Measurements from ENCODE around the gene USP31.

USP31 gene

DNA sequence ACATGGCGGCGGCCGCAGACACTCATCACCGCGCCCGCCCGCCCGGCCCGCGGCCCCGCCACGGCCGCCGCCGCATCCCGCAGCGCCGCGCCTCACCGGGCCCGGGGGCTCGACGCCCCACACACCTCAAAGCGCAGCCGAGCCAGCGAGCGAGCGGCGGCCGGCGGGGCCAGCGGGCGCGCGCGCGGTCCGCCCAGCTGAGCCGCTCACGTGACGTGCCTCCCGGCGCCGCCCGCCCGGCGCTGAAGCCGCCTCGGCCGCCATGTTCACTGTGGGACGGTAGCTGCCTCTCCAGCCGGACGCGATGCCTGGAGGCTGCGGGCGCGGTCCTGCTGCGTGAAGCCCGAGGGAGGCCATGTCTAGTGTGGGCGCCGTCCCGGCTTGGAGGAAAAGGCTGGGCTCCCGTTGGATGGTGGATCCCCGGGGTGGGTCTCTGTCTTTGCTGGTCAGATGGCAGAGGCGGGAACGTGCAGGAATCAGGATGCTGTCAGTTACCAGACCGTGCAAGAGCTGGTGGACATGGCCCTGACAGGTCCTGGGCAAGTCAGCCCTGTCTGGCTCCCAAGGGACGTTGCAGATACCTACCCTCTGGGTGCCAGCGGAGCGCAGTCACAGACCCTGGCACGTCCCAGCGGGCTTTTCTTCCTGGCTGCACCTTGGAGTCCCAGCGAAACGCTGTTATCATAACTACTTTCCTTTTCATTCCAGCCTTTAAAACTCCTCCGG, at the start of gene USP31:
Gene USP31, minus strand, starts transcription at position 186 of the 726 bp plus-strand sequence. Its CDS starts 182 bp downstream, at position 4.
- peak; percentile 89 for DNase-seq (ENCODE audit: low read depth in 2 of 2)

DNA sequence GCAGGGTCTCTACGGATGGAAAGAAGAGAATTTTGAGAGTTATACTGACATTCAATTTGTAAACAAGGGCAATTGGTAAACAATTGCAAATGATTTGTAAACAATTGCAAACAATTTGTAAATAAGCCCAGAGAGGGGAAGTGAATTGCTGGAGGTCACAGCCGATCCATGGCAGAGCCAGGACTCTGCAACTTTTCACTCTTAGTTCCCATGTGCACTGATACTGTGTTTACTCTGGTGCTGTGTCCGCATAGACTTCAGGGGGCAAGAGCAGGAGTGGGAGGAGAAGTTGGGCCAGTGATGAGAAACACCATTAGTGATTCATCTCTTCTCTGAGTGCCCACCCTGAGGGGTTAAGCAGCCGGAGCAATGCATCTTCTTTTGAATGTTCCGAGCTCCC, 47.3 kb upstream of the USP31 start:
- DNase-seq (ENCODE audit: low read depth in 2 of 2), result no peak

DNA sequence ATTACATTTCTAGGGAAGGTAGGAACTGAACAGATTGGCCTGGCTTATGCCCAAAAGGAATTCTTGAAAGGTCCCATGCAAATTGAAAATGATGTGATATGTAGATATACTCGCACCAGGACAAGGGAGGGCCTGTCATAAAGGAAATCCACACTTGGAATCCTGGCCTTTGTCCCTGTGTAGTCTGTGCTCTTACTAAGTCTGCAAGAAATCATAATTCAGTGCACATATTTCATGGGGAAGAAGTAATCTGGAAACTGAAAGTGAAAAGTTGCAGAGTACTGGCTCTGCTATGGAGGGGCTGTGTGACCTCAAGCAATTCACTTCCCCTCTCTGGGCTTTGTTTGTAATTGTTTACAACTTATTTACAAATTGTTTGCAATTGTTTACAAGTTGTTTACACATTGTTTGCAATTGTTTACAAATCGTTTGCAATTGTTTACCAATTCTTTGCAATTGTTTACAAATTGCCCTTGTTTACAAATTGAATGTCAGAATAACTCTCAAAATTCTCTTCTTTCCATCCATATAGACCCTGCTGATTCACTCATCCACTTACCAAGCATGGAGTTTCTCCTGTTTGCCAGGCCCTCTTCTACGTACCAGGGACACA, 46.2 kb upstream of the USP31 start:
- DNase-seq (ENCODE audit: low read depth in 2 of 2), result no peak

DNA sequence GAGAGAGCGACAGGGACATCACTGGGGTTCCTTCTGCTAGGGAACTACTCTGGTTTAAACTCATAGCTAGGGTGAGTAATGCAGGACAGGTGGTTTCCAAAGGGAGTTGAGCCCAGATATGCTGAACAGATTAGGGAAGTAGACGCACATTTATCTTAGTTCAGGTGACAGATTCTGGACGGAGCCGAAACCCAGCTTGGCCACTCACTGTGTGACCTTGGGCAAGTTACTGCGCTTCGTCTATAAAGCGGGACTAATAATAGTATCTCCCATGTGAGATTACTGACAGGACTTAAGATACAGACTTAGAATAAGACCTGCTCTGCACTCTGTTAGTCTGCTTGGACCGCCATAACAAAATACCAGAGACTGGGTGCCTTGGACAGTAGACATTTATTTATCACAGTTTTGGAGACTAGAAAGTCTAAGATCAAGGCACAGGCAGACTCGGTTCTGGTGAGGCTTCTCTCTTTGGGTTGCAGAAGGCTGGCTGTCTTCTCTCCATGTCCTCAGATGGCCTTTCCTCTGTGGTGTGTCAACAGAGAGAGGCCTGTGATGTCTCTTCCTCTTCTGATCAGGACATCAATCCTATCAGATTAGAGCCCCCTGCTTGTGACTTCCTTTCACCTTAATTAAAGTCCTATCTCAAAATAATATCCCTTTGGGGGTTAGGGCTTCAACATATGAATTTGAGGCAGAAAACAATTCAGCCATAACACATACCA, 45.4 kb upstream of the USP31 start:
- no peak for DNase-seq (ENCODE audit: low read depth in 2 of 2)

DNA sequence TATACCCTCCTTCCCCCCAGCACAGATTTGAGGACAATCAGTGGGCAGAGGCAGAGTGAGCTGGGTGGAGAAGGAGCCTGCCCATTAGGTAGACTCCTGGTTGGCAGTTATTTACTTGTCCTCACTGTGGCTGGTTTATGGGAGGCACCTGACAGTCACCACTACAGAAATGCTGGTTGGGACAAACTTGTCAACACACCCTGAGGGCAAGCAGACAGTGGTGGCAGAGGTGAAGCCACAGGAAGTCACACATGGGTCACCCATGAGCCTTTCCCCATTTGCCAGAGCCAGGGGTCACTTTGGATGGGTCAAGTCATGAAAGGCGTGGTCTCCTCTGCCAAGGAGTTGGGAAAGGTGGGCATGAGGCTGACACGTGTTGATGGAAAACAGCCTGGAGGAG, 39.7 kb upstream of the USP31 start:
- no peak for DNase-seq (ENCODE audit: low read depth in 2 of 2)

GRCh38 chr16:23187341-23187740, 38.1 kb upstream of the USP31 start:
- no peak for DNase-seq (ENCODE audit: low read depth in 2 of 2)

DNA sequence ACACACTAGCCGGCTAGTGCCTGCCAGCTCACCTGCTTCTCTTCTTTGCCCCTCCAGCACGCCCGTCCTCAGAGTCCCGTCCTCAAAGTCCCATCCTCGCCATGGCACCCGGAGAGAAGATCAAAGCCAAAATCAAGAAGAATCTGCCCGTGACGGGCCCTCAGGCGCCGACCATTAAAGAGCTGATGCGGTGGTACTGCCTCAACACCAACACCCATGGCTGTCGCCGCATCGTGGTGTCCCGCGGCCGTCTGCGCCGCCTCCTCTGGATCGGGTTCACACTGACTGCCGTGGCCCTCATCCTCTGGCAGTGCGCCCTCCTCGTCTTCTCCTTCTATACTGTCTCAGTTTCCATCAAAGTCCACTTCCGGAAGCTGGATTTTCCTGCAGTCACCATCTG, 36.9 kb upstream of the USP31 start:
- no peak for DNase-seq (ENCODE audit: low read depth in 2 of 2)

DNA sequence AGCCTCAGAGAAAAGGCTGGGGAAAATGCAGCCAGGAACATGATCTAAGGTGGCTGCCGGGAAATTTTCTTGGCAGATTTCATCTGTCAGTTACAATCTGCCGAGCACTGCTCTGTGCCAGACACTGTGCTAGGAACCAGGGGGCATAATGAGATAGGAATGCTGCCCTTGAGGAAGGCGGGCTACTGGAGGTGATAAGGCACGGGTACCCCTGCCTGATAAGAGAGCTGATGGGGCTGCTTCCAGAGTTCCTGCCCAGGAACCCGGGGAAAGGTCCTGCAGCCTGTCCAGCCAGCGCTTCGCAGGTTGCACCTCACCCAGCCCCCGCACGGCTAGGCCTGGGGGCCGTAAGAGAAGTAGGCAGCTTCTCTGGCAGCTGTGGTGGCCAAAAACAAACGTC, 36.4 kb upstream of the USP31 start:
- no peak for DNase-seq (ENCODE audit: low read depth in 2 of 2)

GRCh38 chr16:23183543-23183862, 34.3 kb upstream of the USP31 start:
- no peak for DNase-seq (ENCODE audit: low read depth in 2 of 2)

- DNase-seq (ENCODE audit: low read depth in 2 of 2), result no peak
These were observed 33.7 kb upstream of the USP31 start, which contains the start of gene SCNN1G for GRCh38 chr16:23182679-23183542. TSS of gene SCNN1G (plus strand) at chr16:23182745. CDS start at chr16:23186272, 3,527 bp downstream.

GRCh38 chr16:23182206-23182678, 33.0 kb upstream of the USP31 start:
- DNase-seq (ENCODE audit: low read depth in 2 of 2), result no peak

DNA sequence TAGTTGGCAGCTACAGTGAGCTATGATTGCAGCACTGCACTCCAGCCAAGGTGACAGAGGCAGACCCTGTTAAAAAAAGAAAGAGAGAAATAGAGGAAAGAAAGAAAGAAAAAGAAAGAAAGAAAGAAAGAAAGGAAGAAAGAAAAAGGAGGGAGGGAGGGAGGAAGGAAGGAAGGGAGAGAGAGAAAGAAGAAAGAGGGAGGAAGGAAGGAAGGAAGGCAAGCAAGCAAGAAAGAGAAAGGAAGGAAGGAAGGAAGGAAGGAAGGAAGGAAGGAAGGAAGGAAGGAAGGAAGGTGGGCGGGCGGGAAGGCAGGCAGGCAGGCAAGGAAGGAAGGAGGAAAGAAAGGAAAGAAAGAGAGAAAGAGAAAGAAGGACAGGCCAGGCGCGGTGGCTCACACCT, 32.3 kb upstream of the USP31 start:
- no peak for DNase-seq (ENCODE audit: low read depth in 2 of 2)

DNA sequence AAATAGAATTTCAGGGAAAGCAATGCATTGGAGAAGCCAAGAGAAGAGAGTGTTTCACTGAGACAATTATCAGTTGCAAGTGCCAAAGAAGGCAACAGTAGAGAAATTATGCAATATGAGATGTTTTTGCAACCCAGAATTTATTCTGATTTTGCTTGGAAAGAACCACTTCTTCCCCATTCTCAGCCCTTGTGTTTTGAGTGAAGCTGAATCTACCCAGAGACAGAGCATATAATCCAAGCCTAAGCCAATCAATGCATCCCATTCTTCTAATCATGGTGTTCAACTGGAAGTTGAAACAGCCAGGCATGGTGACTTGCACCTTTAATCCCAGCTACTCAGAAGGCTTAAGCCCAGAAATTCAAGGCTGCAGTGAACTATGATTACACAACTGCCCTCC, 26.4 kb upstream of the USP31 start:
- no peak for DNase-seq (ENCODE audit: low read depth in 2 of 2)

DNA sequence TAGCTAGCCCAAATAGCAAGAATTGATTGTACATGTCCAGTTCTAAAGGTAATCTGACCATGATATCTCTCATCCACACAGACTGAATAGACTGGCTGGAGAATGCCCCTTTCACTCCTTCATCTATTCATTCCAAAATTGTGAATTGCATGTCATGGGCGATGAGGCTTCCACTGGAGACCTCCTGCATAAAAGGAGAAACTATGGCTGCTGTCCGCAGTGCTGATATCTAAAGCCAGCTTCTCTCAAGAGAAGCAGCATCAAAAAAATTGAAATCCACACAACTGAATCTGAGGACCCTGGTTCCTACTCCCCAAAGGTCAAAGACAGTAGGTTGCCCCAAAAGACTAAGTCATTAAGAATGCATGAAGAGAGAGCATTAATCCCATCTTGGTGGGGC, 25.4 kb upstream of the USP31 start:
- DNase-seq (ENCODE audit: low read depth in 2 of 2), result no peak

- DNase-seq (ENCODE audit: low read depth in 2 of 2), result no peak
These were observed 23.7 kb upstream of the USP31 start for GRCh38 chr16:23172994-23173393.

DNA sequence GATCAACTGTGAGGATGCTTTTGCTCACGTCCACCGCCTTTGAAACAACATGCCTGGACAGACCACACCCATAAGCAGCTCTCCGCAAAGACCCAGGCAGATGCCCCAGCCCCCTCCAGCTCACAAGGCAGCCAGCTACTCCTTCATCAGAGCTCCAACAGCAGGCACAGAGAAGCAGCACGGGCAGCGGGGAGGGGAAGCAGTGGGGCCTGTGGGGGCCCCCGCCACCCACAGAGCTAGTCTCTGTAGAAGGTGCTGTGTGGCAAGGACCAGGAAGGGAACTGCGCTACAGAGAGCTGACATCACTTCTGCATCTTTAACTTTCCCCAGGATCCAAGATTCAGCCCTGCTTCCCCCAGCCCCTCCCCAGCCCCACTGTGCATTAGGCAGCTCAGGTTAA, 23.3 kb upstream of the USP31 start:
- no peak for DNase-seq (ENCODE audit: low read depth in 2 of 2)

GRCh38 chr16:23164736-23165135, 15.5 kb upstream of the USP31 start:
- DNase-seq (ENCODE audit: low read depth in 2 of 2), result no peak

- no peak for DNase-seq (ENCODE audit: low read depth in 2 of 2)
These were observed 14.7 kb upstream of the USP31 start for GRCh38 chr16:23163921-23164320.

DNA sequence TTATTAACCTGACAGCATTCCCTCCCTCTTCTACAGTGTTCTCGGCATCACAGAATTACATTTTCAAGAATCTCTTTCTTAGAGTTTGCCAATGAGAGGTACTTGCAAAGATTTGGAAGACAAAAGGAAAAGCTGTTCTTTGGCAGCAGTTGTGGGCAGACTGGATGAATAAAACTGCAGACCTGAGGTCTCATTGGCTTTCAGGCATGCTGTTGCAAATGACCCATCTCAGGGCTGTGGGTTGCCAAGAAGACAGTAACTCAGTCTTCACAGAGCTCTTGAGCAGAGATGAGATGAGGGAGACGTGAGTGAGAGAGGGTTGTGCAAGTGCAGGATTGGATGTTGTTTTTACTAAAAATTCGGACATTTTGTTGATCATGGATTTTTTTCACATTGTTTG, 11.3 kb upstream of the USP31 start:
- DNase-seq (ENCODE audit: low read depth in 2 of 2), result no peak

DNA sequence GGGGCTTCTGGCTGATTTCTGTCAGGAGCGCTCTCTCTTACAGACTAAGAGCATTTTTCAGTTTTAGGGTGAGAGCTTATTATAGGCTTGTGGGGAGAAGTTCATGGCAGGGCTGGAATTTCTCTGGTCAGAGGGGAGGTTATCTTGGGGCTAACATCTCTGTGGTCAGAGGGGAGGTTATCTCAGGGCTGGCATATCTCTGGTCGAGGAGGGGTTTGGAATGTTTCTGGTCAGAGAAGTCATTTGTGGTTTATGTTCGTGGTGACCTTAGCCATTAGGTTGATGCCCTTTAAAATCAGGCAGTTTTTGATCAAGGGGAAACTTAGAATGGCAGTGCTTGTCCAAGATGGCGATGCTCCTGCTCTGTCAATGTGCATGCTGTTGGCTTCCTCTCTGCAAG, 10.8 kb upstream of the USP31 start:
- no peak for DNase-seq (ENCODE audit: low read depth in 2 of 2)

GRCh38 chr16:23158114-23158513, 8.9 kb upstream of the USP31 start:
- no peak for DNase-seq (ENCODE audit: low read depth in 2 of 2)

DNA sequence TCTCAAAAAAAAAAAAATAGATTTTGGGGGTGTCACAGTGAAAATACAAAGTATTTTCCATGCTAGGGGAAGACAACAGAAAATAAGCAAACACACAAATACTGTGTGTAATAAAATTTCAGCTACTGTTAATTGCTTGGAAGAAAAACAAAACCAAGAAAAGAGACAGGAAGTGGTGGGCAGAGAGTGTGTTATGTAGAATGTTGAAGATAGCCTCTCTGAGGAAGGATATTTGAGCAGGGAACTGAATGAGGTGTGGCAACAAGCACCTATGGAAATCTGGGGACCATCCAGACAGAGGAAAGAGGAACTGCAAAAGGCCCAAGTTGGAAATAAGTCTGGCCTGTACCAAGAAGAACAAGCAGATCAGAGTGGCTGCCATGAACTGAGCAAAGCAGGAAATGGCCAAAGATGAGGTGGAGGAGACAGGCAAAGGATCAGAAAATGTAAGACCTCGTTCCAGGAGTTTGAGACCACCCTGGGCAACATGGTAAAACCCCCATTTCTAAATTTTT, 7.8 kb upstream of the USP31 start:
- no peak for DNase-seq (ENCODE audit: low read depth in 2 of 2)

All from fibroblast of skin of left quadriceps (primary cell).